Stimulated activated naive CD8-positive, alpha-beta T cell treated with anti-CD3 and anti-CD28 coated beads, Interleukin-15, amount 100 ng/mL, for 72 hours (primary cell): ENCODE measurements around the gene CHRNA9.
"Not testable (repeated sequence)": the region's sequence is repeated elsewhere in the genome, so short reads cannot be mapped to it uniquely, and the experiment has no call there.

Experiments used
- ATAC-seq: fragments of 150-1000 bp; cut with Tn5 transposase; 2 replicates; pipeline ENCODE4 v1.10.0; 2021; ENCODE audit warnings: mild to moderate bottlenecking, moderate library complexity
- DNase-seq, 2 donors: peaks; one replicate each; pipeline ENCODE4 v3.0.0; 2021 to 2022
- H3K27ac Mint-ChIP-seq, 2 donors: one replicate each; pipeline ENCODE4 v1.8.0; 2022; ENCODE audit warnings: mild to moderate bottlenecking in 2 of 2, mixed read lengths in 2 of 2, moderate library complexity in 2 of 2
- H3K27me3 Mint-ChIP-seq: one replicate; pipeline ENCODE4 v1.8.0; 2022; ENCODE audit warnings: mixed read lengths
- H3K4me1 Mint-ChIP-seq: one replicate; pipeline ENCODE4 v1.8.0; 2022; ENCODE audit warnings: mild to moderate bottlenecking, mixed read lengths
- H3K4me3 Mint-ChIP-seq, 2 donors: one replicate each; pipeline ENCODE4 v1.8.0; 2022; ENCODE audit warnings: mild to moderate bottlenecking in 2 of 2, mixed read lengths in 2 of 2, moderate library complexity in 1 of 2
- H3K9me3 Mint-ChIP-seq, 2 donors: one replicate each; pipeline ENCODE4 v1.8.0; 2022; ENCODE audit warnings: mixed read lengths in 2 of 2

Gene CHRNA9

DNA sequence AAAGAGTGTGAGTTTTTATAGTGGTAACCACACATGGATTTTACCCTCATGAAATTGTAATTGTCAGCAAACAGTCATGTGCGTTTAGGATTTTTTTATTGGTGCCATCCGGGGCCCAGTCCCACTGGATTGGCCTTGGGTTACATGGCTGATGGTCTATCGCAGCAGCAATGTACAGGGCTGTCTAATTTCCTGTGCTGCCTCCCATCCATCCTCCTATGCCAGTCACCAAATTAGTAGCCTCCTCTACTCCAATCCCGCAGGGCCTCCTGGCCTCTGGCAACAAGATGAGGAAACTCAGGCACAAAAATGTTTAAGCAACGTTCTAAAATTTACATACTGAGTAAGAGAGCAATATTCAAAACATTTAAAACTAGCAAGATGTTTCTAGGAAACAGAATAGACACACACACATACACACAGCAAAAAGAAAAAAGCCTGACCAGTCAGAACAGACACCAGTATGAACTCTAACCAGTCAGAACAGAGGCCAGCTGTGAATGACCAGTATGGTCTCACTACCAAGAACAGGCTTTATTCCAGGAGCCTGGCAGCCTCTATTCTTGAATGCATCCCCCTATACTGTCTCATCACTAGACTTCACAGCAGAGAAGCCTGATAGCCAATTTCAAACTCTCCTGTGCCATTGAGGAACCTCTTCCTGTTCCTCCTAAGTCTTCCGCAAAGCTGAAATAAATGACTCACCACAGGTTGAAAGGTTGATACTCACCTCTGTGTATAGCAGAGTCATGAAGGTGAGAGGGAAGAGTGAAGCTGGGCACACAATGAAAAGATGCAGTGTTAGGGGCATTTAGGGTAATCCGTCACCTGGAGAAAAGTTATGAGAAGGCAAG, 42.6 kb downstream of the CHRNA9 start:
- Mint-ChIP-seq H3K4me3 (no peak overlapping the region), H3K9me3 (no peaks in the 10 kb centered on the region), H3K27me3 (no peaks in the 10 kb centered on the region), H3K27ac (no peak overlapping the region), H3K4me1 (no peaks in the 10 kb centered on the region)
- ATAC-seq (no peak), DNase-seq (no peak)

GRCh38 chr4:40378619-40379018, 43.5 kb downstream of the CHRNA9 start:
- no peak overlapping the region for H3K27ac Mint-ChIP-seq
- no peaks in the 10 kb centered on the region for H3K27me3 Mint-ChIP-seq
- no peak overlapping the region for H3K4me3 Mint-ChIP-seq
- DNase-seq: no peak
- no peaks in the 10 kb centered on the region for H3K4me1 Mint-ChIP-seq
- no peak for ATAC-seq
- no peaks in the 10 kb centered on the region for H3K9me3 Mint-ChIP-seq

DNA sequence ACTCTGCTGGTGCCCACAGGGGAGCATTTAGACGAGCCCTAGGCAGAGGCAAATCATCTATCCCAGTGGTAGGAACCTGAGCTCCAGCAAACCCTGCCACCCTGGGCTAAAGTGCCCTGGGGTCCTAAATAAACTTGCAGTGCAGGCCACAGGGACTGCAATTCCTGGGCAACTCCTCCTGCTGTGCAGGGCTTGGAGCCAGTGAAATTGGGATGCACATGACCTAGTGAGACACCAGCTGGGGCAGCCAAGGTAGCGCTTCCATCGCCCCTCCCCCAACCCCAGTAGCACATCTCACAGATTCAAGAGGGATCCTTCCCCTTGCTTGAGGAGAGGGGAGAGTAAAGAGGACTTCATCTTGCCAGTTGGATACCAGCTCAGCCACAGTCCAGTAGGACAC, 44.1 kb downstream of the CHRNA9 start:
- ATAC-seq: no peak
- H3K4me1 Mint-ChIP-seq: no peaks in the 10 kb centered on the region
- no peak for DNase-seq
- no peak overlapping the region for H3K4me3 Mint-ChIP-seq
- H3K9me3 Mint-ChIP-seq: no peaks in the 10 kb centered on the region
- H3K27ac Mint-ChIP-seq: no peak overlapping the region
- H3K27me3 Mint-ChIP-seq: no peaks in the 10 kb centered on the region

GRCh38 chr4:40380647-40381046, 45.5 kb downstream of the CHRNA9 start:
- H3K4me3 Mint-ChIP-seq: no peak overlapping the region
- no peaks in the 10 kb centered on the region for H3K27me3 Mint-ChIP-seq

DNA sequence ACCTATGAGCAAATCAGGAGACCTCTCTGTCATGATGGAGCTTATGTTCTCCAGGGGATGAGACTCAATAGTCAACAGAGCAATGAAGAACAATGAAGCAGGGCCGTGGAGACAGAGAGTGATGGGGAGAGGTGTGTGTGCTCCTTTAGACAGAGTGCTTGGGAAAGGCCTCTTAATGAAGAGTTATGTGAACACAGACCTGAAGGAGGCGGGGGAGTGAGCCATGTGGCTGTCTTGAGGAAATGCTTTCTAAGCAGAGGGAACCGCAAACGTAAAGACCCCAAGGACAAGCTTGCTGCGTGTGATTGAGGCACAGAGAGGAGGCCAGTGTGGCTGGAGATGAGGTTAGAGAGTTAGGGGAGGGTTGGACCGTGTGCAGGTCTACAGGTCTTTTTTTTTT, 53.1 kb downstream of the CHRNA9 start:
- Mint-ChIP-seq H3K4me1 (peaks cover 6% of the 10 kb centered on the region), H3K9me3 (no peaks in the 10 kb centered on the region), H3K4me3 (no peak overlapping the region), H3K27me3 (no peaks in the 10 kb centered on the region), H3K27ac (no peak overlapping the region)
- ATAC-seq (no peak), DNase-seq (no peak)

More at GRCh38 chr4:40380647-40381046, 45.5 kb downstream of the CHRNA9 start:
- no peak overlapping the region for H3K27ac Mint-ChIP-seq
- DNase-seq: no peak
- H3K4me1 Mint-ChIP-seq: no peaks in the 10 kb centered on the region
- ATAC-seq: no peak
- H3K9me3 Mint-ChIP-seq: no peaks in the 10 kb centered on the region

DNA sequence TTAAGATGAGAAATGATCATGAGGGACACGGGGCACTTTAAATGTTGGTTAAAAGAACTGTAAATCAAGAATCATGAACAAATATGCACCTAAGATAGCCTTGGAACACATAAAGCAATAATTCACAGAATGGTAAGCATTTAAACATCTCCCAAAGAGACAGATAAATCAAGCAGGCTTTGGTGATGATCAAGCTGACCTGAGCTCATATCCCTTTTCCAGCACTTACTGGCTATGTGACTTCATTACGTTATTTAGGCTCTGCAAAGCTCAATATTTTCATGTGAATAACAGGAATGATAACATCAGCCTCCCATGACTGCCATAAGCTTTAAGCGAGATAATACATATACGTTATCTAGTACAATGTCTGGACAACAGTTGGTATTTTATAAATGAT, 54.9 kb downstream of the CHRNA9 start:
- no peak for DNase-seq
- Mint-ChIP-seq H3K27me3 (no peaks in the 10 kb centered on the region), H3K4me3 (no peak overlapping the region), H3K9me3 (no peaks in the 10 kb centered on the region), H3K27ac (no peak overlapping the region), H3K4me1 (peaks cover 6% of the 10 kb centered on the region)
- ATAC-seq: no peak

DNA sequence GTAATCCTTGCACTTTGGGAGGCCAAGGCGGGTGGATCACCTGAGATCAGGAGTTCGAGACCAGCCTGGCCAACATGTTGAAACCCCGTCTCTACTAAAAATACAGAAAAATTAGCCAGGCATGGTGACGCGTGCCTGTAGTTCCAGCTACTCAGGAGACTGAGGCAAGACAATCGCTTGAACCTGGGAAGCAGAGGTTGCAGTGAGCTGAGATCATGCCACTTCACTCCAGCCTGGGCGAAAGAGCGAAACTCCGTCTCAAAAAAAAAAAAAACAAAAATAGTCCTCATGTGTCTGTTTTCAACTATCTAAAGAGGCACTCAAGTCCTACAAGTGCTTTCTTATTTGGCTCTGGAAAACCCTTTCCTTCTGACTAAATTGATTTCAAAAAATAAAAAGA, 57.1 kb downstream of the CHRNA9 start:
- not testable (repeated sequence) for DNase-seq, H3K4me1 Mint-ChIP-seq, H3K9me3 Mint-ChIP-seq, H3K27me3 Mint-ChIP-seq, H3K4me3 Mint-ChIP-seq, ATAC-seq
- H3K27ac Mint-ChIP-seq: peak overlapping the region in 1 of 2 donors; percentile 3

DNA sequence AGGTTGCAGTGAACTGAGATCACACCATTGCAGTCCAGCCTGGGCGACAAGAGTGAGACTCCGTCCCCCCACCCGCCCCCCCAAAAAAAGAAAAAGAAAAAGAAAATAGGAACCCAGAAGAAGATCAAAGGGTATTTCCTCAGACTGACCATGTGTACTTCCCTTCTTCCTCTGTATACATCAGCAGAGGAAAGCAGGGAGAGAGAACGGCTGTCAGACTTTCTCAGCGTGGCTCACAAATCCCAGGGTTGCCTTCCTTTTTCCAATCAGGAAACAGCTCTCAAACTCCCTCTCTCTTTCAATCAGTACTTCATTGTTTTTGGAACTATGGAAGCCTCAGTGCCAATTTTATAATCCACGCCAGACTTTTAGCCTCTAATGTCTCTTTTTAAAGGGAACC, 59.1 kb downstream of the CHRNA9 start:
- Mint-ChIP-seq H3K27me3 (no peaks in the 10 kb centered on the region), H3K4me1 (no peaks in the 10 kb centered on the region), H3K4me3 (no peak overlapping the region), H3K27ac (peak overlapping the region in 1 of 2 donors; percentile 16), H3K9me3 (no peaks in the 10 kb centered on the region)
- ATAC-seq (no peak), DNase-seq (no peak)

DNA sequence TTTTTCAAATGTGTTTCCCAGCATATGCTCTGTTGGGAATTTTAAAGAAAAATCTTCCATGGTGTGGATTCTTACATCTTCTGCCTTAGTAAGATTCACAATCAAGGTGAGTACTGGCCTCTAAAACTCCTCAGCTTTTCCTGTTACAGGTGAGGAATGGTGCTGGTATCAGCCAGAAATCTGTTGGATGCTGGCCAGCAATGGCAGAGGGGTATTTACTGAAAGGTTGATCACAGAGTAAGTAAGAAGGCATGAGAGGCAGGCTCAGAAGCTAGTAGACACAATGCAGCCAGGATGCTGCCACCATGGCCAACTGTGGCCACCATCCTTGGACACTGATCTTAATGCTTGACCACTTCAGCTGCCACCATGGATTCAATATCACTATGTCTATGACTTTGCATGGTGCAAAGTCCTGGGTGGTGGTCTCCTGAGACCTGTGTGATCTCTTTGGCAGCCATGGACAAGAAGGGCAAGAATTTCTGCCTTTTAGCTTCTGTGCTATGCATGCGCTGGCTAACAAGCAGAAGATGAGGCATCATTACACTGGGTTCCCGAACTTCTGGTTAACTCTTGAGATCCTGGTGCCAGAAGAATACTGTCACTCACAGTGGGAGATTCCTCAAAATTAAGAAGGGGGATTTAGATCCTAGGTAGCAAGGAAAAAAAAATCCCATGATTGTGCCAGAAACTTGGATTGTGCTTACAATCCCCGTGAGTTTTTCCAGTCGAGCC, 60.2 kb downstream of the CHRNA9 start:
- ATAC-seq (no peak), DNase-seq (no peak)
- no peaks in the 10 kb centered on the region for H3K4me1 Mint-ChIP-seq
- H3K9me3 Mint-ChIP-seq: no peaks in the 10 kb centered on the region
- no peak overlapping the region for H3K4me3 Mint-ChIP-seq
- no peak overlapping the region for H3K27ac Mint-ChIP-seq
- H3K27me3 Mint-ChIP-seq: no peaks in the 10 kb centered on the region

GRCh38 chr4:40395908-40396793, 61.0 kb downstream of the CHRNA9 start:
- Mint-ChIP-seq H3K27me3 (no peaks in the 10 kb centered on the region), H3K4me1 (no peaks in the 10 kb centered on the region), H3K4me3 (no peak overlapping the region), H3K9me3 (no peaks in the 10 kb centered on the region), H3K27ac (no peak overlapping the region)
- DNase-seq: no peak
- ATAC-seq: no peak

DNA sequence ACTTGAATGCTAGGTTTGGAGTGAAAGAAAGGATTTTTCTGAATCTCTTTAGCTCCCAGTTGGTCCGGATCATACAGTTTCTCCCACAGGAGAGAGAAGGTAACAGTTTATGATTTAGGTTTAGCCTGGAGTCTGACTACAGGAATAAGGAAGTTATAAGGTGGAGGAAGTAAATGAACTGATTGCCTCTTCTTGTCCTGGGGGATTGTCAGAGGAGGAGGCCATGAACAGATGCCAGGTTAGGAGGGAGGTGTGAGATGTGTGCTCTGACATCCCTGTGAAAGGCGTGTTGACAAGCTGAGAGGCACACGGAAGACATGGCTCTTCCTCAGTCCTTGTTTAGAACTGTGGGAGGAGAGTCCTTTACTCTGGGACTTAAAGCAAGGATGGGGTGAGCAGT, 64.4 kb downstream of the CHRNA9 start:
- peak overlapping the region in 1 of 2 donors; percentile 82 for H3K27ac Mint-ChIP-seq
- no peak for DNase-seq
- H3K4me3 Mint-ChIP-seq: no peak overlapping the region
- no peaks in the 10 kb centered on the region for H3K4me1 Mint-ChIP-seq
- no peaks in the 10 kb centered on the region for H3K27me3 Mint-ChIP-seq
- no peaks in the 10 kb centered on the region for H3K9me3 Mint-ChIP-seq
- no peak for ATAC-seq

GRCh38 chr4:40401096-40401495, 66.0 kb downstream of the CHRNA9 start:
- DNase-seq (no peak), ATAC-seq (no peak)
- H3K9me3 Mint-ChIP-seq: peaks cover 0 to 8% of the 10 kb centered on the region in 2 donors
- H3K4me3 Mint-ChIP-seq: no peak overlapping the region
- no peaks in the 10 kb centered on the region for H3K27me3 Mint-ChIP-seq
- H3K4me1 Mint-ChIP-seq: no peaks in the 10 kb centered on the region
- H3K27ac Mint-ChIP-seq: peak overlapping the region in 1 of 2 donors; percentile 81

- Mint-ChIP-seq H3K27ac (no peak overlapping the region), H3K27me3 (no peaks in the 10 kb centered on the region), H3K4me3 (no peak overlapping the region), H3K4me1 (no peaks in the 10 kb centered on the region), H3K9me3 (peaks cover 0 to 9% of the 10 kb centered on the region in 2 donors)
- DNase-seq (no peak), ATAC-seq (no peak)
Measured at GRCh38 chr4:40401631-40402030, 66.5 kb downstream of the CHRNA9 start.

DNA sequence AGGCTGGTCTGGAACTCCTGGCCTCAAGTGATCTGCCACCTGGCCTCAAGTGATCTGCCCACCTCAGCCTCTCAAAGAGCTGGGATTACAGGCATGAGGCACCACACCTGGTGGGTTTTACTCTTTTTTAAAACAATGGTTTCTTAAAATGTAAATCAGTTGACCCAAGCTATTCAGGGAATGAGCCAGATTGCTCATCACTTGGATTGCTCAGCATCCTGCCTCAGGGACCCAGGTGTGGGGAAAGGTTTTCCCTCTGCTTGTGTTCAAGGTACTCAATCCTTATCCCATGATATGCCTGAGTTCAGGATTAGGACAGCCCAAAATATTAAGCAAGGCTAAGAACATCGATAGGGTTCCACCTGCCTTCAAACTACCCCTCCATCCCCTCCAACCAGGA, 67.4 kb downstream of the CHRNA9 start:
- ATAC-seq (no peak), DNase-seq (no peak)
- Mint-ChIP-seq H3K27me3 (no peaks in the 10 kb centered on the region), H3K27ac (no peak overlapping the region), H3K4me1 (no peaks in the 10 kb centered on the region), H3K4me3 (no peak overlapping the region), H3K9me3 (peaks cover 6 to 18% of the 10 kb centered on the region in 2 donors)

DNA sequence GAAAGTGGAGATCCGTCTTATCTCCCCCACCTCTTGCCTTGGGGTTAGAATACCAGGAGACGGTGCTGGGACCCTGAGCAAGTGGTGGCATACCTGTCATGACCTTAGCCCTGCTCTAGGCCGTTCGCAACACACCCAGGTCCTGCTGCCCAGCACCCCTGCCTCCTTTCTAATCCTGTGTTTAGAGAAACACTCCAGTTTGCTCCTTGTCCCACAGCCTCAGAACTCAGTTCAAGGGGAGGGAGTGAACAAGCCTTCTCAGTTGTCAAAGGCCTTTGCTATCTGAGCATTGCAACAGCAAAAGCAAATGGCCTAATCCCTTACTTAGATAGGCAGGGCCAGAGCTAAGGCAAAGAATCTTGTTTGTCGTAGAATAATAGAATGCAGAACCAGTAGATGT, 67.9 kb downstream of the CHRNA9 start:
- Mint-ChIP-seq H3K27me3 (no peaks in the 10 kb centered on the region), H3K4me3 (no peak overlapping the region), H3K9me3 (peaks cover 10 to 24% of the 10 kb centered on the region in 2 donors), H3K27ac (no peak overlapping the region), H3K4me1 (no peaks in the 10 kb centered on the region)
- no peak for ATAC-seq
- no peak for DNase-seq
